ENCODE measurements around the gene DAZAP2.
"Not testable (repeated sequence)": the region's sequence is repeated elsewhere in the genome, so short reads cannot be mapped to it uniquely, and the experiment has no call there.

The DAZAP2 gene

GRCh38 chr12:51219857-51220256 lies 18.8 kb upstream of the DAZAP2 start:
- not testable (repeated sequence) for H3K27me3 Mint-ChIP-seq; H3K36me3 Mint-ChIP-seq (ENCODE audit: insufficient read depth); ATAC-seq (replicated peaks; ENCODE audit: extremely low read depth, poor library complexity, severe bottlenecking); H3K9me3 Mint-ChIP-seq; DNase-seq (ENCODE audit: low spot score in 2 of 2); H3K27ac Mint-ChIP-seq (ENCODE audit: low read depth); H3K4me3 Mint-ChIP-seq
- H3K4me1 Mint-ChIP-seq = peaks cover 12% of the 10 kb centered on the region

- H3K36me3 Mint-ChIP-seq (ENCODE audit: insufficient read depth) = peaks cover 5% of the 10 kb centered on the region
- H3K27ac Mint-ChIP-seq (ENCODE audit: low read depth) = no peak overlapping the region
- H3K4me3 Mint-ChIP-seq = no peak overlapping the region
- ATAC-seq (replicated peaks; ENCODE audit: extremely low read depth, poor library complexity, severe bottlenecking) = no peak
- no peaks in the 10 kb centered on the region for H3K27me3 Mint-ChIP-seq
- no peaks in the 10 kb centered on the region for H3K9me3 Mint-ChIP-seq
- peaks cover 7% of the 10 kb centered on the region for H3K4me1 Mint-ChIP-seq
- DNase-seq (ENCODE audit: low spot score in 2 of 2) = no peak
Observed at GRCh38 chr12:51222461-51222860, 16.2 kb upstream of the DAZAP2 start.

- Mint-ChIP-seq H3K36me3 (ENCODE audit: insufficient read depth) (peaks cover 2% of the 10 kb centered on the region), H3K4me3 (no peak overlapping the region), H3K4me1 (no peaks in the 10 kb centered on the region), H3K9me3 (no peaks in the 10 kb centered on the region), H3K27ac (ENCODE audit: low read depth) (no peak overlapping the region), H3K27me3 (no peaks in the 10 kb centered on the region)
- ATAC-seq (replicated peaks; ENCODE audit: extremely low read depth, poor library complexity, severe bottlenecking) = no peak
- DNase-seq (ENCODE audit: low spot score in 2 of 2) = no peak
Observed at GRCh38 chr12:51224625-51225024, 14.0 kb upstream of the DAZAP2 start.

- ATAC-seq (replicated peaks; ENCODE audit: extremely low read depth, poor library complexity, severe bottlenecking) (no peak), DNase-seq (ENCODE audit: low spot score in 2 of 2) (no peak)
- no peak overlapping the region for H3K4me3 Mint-ChIP-seq
- no peak overlapping the region for H3K27ac Mint-ChIP-seq (ENCODE audit: low read depth)
- peaks cover 2% of the 10 kb centered on the region for H3K36me3 Mint-ChIP-seq (ENCODE audit: insufficient read depth)
- H3K27me3 Mint-ChIP-seq = no peaks in the 10 kb centered on the region
- H3K9me3 Mint-ChIP-seq = no peaks in the 10 kb centered on the region
- H3K4me1 Mint-ChIP-seq = no peaks in the 10 kb centered on the region
Observed at GRCh38 chr12:51225234-51225633, 13.4 kb upstream of the DAZAP2 start.

- H3K36me3 Mint-ChIP-seq (ENCODE audit: insufficient read depth) = peaks cover 2% of the 10 kb centered on the region
- no peak overlapping the region for H3K27ac Mint-ChIP-seq (ENCODE audit: low read depth)
- ATAC-seq (replicated peaks; ENCODE audit: extremely low read depth, poor library complexity, severe bottlenecking) (no peak), DNase-seq (ENCODE audit: low spot score in 2 of 2) (no peak)
- H3K4me3 Mint-ChIP-seq = no peak overlapping the region
- no peaks in the 10 kb centered on the region for H3K27me3 Mint-ChIP-seq
- H3K9me3 Mint-ChIP-seq = no peaks in the 10 kb centered on the region
- no peaks in the 10 kb centered on the region for H3K4me1 Mint-ChIP-seq
Observed at GRCh38 chr12:51225771-51226170, 12.9 kb upstream of the DAZAP2 start.

- not testable (repeated sequence) for H3K4me1 Mint-ChIP-seq
Observed at GRCh38 chr12:51227112-51227511, 11.5 kb upstream of the DAZAP2 start.

GRCh38 chr12:51227962-51228361 lies 10.7 kb upstream of the DAZAP2 start:
- ATAC-seq (replicated peaks; ENCODE audit: extremely low read depth, poor library complexity, severe bottlenecking) (no peak), DNase-seq (ENCODE audit: low spot score in 2 of 2) (no peak)
- H3K4me1 Mint-ChIP-seq = no peaks in the 10 kb centered on the region
- no peaks in the 10 kb centered on the region for H3K27me3 Mint-ChIP-seq
- H3K4me3 Mint-ChIP-seq = no peak overlapping the region
- H3K27ac Mint-ChIP-seq (ENCODE audit: low read depth) = no peak overlapping the region
- H3K9me3 Mint-ChIP-seq = no peaks in the 10 kb centered on the region
- no peaks in the 10 kb centered on the region for H3K36me3 Mint-ChIP-seq (ENCODE audit: insufficient read depth)

More at GRCh38 chr12:51227112-51227511, 11.5 kb upstream of the DAZAP2 start:
- ATAC-seq (replicated peaks; ENCODE audit: extremely low read depth, poor library complexity, severe bottlenecking); H3K9me3 Mint-ChIP-seq; H3K36me3 Mint-ChIP-seq (ENCODE audit: insufficient read depth); H3K27me3 Mint-ChIP-seq; DNase-seq (ENCODE audit: low spot score in 2 of 2); H3K4me3 Mint-ChIP-seq; H3K27ac Mint-ChIP-seq (ENCODE audit: low read depth): not testable (repeated sequence)

GRCh38 chr12:51229116-51229809 lies 9.4 kb upstream of the DAZAP2 start:
- H3K4me3 Mint-ChIP-seq = no peak overlapping the region
- DNase-seq (ENCODE audit: low spot score in 2 of 2) = no peak
- no peak for ATAC-seq (replicated peaks; ENCODE audit: extremely low read depth, poor library complexity, severe bottlenecking)
- no peaks in the 10 kb centered on the region for H3K36me3 Mint-ChIP-seq (ENCODE audit: insufficient read depth)
- no peaks in the 10 kb centered on the region for H3K4me1 Mint-ChIP-seq
- peak overlapping the region; percentile 41 for H3K27ac Mint-ChIP-seq (ENCODE audit: low read depth)
- no peaks in the 10 kb centered on the region for H3K27me3 Mint-ChIP-seq
- H3K9me3 Mint-ChIP-seq = no peaks in the 10 kb centered on the region

- Mint-ChIP-seq H3K27me3 (no peaks in the 10 kb centered on the region), H3K4me3 (no peak overlapping the region), H3K9me3 (no peaks in the 10 kb centered on the region), H3K4me1 (no peaks in the 10 kb centered on the region), H3K27ac (ENCODE audit: low read depth) (no peak overlapping the region), H3K36me3 (ENCODE audit: insufficient read depth) (no peaks in the 10 kb centered on the region)
- DNase-seq (ENCODE audit: low spot score in 2 of 2) = no peak
- no peak for ATAC-seq (replicated peaks; ENCODE audit: extremely low read depth, poor library complexity, severe bottlenecking)
Observed at GRCh38 chr12:51232642-51233041, 6.0 kb upstream of the DAZAP2 start.

- ATAC-seq (replicated peaks; ENCODE audit: extremely low read depth, poor library complexity, severe bottlenecking) (no peak), DNase-seq (ENCODE audit: low spot score in 2 of 2) (no peak)
Observed at GRCh38 chr12:51234530-51234929, 4.1 kb upstream of the DAZAP2 start.

GRCh38 chr12:51238037-51238509 lies 553 bp upstream of the DAZAP2 start:
- Mint-ChIP-seq H3K9me3 (no peaks in the 10 kb centered on the region), H3K36me3 (ENCODE audit: insufficient read depth) (peaks cover 44% of the 10 kb centered on the region), H3K27ac (ENCODE audit: low read depth) (peak overlapping the region; percentile 99), H3K4me3 (peak overlapping the region; percentile 94), H3K27me3 (no peaks in the 10 kb centered on the region), H3K4me1 (peaks cover 41% of the 10 kb centered on the region)
- ATAC-seq (replicated peaks; ENCODE audit: extremely low read depth, poor library complexity, severe bottlenecking) (peak; percentile 9), DNase-seq (ENCODE audit: low spot score in 2 of 2) (no peak)

More at GRCh38 chr12:51234530-51234929, 4.1 kb upstream of the DAZAP2 start:
- Mint-ChIP-seq H3K27ac (ENCODE audit: low read depth) (no peak overlapping the region), H3K36me3 (ENCODE audit: insufficient read depth) (peaks cover 12% of the 10 kb centered on the region), H3K27me3 (no peaks in the 10 kb centered on the region), H3K9me3 (no peaks in the 10 kb centered on the region), H3K4me3 (no peak overlapping the region), H3K4me1 (peaks cover 12% of the 10 kb centered on the region)

GRCh38 chr12:51240971-51241370 lies 2.3 kb downstream of the DAZAP2 start:
- Mint-ChIP-seq H3K36me3 (ENCODE audit: insufficient read depth) (peaks cover 64% of the 10 kb centered on the region), H3K4me1 (peaks cover 55% of the 10 kb centered on the region), H3K27me3 (no peaks in the 10 kb centered on the region), H3K9me3 (no peaks in the 10 kb centered on the region), H3K27ac (ENCODE audit: low read depth) (peak overlapping the region; percentile 99), H3K4me3 (peak overlapping the region; percentile 94)
- DNase-seq (ENCODE audit: low spot score in 2 of 2) = no peak
- no peak for ATAC-seq (replicated peaks; ENCODE audit: extremely low read depth, poor library complexity, severe bottlenecking)

GRCh38 chr12:51242120-51242519 lies 3.5 kb downstream of the DAZAP2 start:
- H3K27me3 Mint-ChIP-seq = no peaks in the 10 kb centered on the region
- DNase-seq (ENCODE audit: low spot score in 2 of 2) (no peak), ATAC-seq (replicated peaks; ENCODE audit: extremely low read depth, poor library complexity, severe bottlenecking) (no peak)
- H3K36me3 Mint-ChIP-seq (ENCODE audit: insufficient read depth) = peaks cover 64% of the 10 kb centered on the region
- H3K9me3 Mint-ChIP-seq = no peaks in the 10 kb centered on the region
- no peak overlapping the region for H3K4me3 Mint-ChIP-seq
- H3K4me1 Mint-ChIP-seq = peaks cover 67% of the 10 kb centered on the region
- H3K27ac Mint-ChIP-seq (ENCODE audit: low read depth) = peak overlapping the region; percentile 75
